Inferior parietal cortex (tissue), 1 donor: ENCODE results near the gene VSX1.

Experiments used
- DNase-seq: peaks from one replicate; pipeline ENCODE4 v3.0.0-alpha.2; 2016; ENCODE audit errors: extremely low spot score

VSX1 gene

DNA sequence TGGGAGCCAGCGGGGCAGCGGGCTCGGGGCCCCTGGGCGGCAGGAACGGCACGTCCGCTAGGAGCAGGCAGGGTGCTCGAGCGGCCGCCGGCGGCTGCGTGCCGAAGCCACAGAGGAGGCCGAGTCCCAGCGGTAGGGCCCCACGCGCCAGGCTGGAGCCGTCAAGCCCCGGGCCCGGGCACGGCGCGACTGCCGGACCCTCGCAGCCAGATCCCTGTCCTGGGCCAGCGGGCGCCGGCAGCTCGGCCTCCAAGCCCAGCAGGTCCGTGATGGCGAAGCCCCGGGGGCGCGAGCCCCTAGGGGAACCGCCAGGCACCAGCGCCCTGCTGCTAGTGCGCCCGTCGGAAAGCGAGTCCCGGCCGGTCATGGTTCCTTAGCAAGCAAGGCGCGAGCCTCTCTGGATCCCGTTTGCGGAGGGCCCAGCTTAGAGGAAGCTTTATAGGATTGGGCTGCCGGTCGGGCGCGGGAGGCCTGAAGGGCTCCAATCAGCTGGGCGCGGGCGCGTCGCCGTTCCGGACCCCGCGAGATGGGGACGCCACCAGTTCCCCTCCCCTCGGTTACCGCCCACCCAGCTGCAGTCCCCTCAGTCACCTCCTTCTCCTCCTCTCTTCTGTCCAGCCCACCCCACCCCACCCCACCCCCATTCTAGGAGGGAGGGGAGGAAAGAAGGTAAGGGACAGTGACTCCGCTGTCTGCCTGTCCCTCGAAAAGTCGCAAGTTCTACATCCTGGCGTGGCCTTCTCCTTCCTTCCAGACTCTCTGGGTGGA is at the start of gene VSX1:
Gene VSX1 (minus strand): TSS at position 412 of the 768 bp plus-strand sequence. CDS start 45 bp downstream, at position 367.
- DNase-seq: no peak

DNA sequence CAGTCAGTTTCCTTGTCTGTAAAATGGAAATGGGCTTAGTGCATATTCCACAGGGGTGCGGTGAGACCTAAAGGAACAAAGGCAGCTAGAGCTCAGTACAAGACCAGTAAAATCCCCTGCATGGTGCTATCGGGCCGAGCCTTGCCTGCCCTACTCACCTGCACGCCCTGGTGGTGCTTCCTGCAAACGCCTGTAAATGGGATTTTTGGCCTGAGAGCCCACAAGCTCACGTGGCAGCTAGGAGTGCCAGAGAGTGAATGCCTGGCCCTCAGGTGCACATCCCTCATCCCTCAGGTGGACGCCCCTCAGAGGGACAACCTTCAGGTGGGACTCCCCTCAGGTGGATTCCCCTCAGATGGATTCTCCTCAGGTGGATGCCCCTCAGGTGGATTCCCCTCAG is 48.0 kb upstream of the VSX1 start:
- DNase-seq: no peak

DNA sequence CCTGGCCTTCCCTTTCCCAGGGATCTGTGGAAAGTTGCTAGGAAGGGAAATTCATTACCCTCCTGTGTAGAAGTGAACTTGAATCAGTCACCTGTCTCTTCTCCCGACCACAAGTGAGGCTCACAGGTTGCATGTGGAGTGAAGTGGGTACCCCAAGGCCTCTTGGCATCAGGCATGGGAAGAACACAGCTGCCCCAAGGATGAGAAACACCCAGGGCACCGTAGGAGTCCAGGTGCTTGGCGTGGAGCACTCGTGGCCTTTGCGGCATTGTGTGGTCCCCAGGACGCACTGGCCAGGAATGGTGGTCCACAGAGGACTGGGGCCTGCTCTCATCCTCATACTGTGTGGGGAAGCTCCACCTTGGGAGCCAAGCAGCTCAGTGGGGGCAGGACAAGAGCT is 47.5 kb upstream of the VSX1 start:
- DNase-seq: no peak

- DNase-seq: no peak
Measured at GRCh38 chr20:25128649-25129048, 46.7 kb upstream of the VSX1 start.

DNA sequence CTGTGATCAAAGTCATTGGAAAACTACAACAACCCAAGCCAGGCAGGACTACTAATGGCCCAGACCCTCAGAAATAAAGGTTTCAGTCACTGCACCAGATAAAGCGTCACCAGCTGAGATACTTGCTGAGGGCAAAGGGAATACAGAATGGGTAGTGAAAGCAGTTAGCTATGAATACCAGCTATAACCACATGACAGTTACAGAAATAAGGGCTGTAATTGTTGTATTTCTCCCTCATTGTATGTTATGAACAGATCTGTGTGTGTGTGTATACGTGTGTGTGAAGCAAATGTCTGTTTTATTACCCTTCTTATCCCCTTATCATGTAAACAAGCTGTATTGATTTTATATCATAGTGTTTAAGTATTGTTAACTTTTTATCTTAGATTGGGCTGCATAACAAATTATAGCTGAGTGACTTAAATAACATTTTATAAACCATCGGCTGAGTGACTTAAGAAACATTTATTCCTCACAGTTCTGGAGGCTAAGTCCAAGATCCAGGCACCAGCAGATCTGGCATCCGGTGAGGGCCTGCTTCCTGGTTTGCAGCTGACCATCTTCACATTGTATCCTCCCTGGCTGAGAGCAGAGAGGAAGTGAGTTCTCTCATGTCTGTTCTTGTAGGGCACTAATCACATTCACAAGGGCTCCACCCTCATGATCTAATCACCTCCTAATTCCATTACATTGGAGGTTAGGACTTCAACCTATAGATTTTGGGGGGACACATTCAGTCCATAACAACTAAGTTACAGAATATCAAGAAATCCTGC is 46.0 kb upstream of the VSX1 start:
- no peak for DNase-seq

- no peak for DNase-seq
Measured at GRCh38 chr20:25126204-25127029, 44.5 kb upstream of the VSX1 start.

DNA sequence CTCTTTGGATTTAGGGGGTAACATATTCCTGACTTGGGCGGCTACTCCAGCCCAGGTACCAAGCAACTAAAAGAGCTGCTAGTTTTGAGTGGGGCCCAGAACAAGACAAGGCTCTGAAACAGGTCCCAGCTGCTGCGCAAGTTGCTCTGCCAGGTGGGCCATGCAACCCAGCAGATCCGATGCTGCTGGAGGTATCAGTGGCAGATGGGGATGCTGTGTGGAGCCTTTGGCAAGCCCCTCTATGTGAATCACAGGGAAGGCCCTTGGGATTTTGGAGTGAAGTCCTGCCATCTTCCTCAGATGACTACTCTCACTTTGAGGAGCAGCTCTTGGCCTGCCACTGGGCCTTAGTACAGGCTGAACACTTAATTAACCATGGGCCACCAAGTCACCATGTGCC is 43.7 kb upstream of the VSX1 start:
- DNase-seq: no peak

- no peak for DNase-seq
Measured at GRCh38 chr20:25120920-25121319, 39.0 kb upstream of the VSX1 start.

DNA sequence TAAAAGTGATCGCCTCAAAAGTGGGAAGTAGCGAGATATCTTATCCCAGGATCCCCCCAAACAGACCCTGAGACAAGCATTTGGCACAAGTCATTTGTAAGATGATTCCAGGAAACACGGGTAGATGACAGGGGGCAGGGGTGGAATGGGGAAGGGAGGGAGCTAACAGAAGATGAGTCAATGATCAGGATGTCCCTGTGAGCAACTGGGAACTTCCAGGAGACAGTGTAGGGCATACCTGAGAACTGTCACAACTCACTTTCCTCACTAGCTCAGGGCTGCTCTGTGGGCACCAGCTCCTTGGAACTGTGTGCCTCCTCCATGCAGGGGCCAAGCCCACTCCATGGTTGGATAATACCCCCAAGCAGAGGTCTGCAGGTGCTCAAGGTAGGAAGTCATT is 38.5 kb upstream of the VSX1 start:
- DNase-seq: no peak

- DNase-seq: no peak
Measured at GRCh38 chr20:25118529-25118928, 36.6 kb upstream of the VSX1 start.

DNA sequence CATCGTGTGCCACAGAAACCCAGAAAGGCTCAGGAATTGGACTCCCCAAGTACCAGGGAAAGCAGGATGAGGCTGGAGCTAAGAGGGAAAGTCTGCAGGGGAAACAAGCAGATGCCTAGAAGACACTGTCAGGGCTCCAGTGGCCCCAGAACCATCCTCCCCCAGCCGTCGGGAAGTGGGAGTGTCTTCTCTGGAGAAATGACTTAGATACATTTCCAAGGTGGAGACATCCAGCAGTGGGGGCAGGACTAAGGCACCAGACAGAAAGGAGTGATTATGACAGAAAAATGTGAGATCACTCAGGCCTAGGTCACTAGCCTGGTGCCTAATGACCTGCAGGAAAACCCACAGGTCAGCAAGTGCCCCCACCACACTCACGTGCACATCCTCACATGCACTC is 36.0 kb upstream of the VSX1 start:
- no peak for DNase-seq

DNA sequence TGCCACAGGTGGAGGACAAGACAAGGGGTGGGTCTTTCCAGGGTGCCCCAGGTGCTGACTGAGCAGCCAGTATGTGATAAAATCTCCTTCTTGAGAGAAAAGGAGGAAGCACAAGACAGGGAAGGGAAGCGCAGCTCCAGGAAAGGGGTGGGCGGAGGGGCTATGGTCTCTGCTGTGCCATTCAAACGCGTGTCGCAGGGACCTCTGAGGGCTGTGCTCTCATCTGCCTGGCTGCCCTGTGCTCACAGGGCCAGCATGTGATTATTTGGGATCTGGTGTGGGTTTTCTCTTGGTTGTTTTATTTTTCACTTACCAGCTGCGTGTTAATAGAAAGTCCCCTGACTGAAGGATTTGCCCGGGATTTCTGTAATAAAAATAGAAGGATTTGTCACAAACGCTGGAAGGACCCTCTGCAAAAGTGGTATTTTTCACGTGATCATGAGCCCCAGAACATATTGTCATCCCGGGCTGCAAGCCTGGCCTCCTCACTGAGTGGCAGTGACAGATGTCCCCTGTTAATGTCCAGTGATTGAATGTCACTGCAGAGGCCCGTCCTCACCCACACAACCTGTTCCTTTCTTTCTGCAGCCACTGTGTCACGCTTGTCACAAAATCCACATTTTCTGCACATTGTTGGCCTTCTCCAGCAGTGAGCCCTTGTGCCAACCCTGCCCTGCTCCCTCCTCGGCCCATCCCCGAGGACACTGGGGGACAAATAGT is 35.0 kb upstream of the VSX1 start:
- DNase-seq: no peak

- no peak for DNase-seq
Measured at GRCh38 chr20:25103526-25103925, 21.6 kb upstream of the VSX1 start.

GRCh38 chr20:25100914-25101313 is 19.0 kb upstream of the VSX1 start:
- DNase-seq: no peak

DNA sequence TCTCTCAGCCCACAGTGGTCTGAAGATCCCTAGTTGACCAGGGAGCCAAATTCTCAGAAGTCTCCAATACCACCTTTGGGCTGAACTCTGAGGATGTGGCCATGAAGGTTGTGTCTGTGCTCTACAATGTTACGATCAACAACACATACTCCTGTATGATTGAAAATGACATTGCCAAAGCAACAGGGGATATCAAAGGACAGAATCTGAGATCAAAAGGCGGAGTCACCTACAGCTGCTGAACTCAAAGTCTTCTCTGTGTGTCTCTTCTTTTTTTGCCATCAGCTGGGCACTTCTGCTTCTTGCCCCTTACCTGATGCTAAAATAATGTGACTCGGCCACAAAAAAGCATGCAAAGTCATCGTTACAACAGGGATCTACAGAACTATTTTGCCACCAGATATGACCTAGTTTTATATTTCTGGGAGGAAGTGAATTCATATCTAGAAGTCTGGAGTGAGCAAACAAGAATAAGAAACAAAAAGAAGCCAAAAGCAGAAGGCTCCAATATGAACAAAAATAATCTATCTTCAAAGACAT is 17.7 kb upstream of the VSX1 start:
- DNase-seq: no peak

- no peak for DNase-seq
Measured at GRCh38 chr20:25097498-25097897, 15.6 kb upstream of the VSX1 start.

DNA sequence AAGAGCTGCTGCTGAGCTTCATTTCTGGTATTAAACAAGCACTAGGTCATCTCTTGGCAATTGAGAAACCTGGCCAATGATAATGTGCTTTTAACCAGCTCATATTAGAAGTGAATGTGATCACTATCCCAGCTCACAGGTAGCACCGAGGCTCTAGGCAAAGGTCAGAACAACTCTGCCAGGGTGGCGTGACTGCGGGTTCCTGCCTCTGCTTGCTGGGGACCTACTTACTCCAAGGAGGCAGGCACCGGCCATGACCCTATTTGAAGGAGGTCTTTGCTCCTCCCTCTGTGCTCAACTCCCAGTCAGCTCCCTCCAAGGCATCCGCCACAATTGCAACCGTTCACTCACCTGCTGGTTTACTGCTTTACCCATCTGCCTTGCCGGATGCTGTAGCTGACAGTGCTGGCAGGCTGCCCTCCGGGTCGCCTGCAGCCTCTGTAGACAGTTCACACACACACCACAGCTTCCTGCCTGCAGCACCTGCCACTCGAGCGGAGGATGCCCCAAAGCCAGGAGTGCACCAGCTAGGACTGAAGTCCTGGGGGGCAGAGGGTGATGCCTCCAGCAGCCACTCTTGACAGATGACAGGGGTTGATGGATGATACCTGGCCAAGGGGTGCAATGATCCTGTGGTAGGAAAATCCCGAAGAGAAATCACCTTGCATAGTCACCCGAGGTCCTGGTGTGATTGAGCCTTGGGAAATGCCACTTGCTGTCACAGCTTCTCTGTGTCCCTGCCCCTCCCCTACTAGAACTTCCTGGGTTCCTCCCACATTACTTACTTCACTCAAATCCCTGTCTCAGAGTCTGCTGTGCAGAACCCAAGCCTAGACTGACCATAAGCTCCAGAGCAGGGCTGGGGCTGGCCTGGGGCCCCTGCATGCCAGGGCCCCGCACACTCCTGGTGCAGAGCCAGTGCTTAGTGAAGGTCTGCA is 8.8 kb upstream of the VSX1 start:
- DNase-seq: no peak

GRCh38 chr20:25089662-25090061 is 7.7 kb upstream of the VSX1 start:
- no peak for DNase-seq

GRCh38 chr20:25089096-25089495 is 7.2 kb upstream of the VSX1 start:
- DNase-seq: no peak

- DNase-seq: no peak
Measured at GRCh38 chr20:25088267-25088666, 6.3 kb upstream of the VSX1 start.
